ENCODE data around the gene TCF12. TPM values are rescaled to one million over a fixed set of nuclear protein-coding genes. Genes with fewer than 3 reads are reported as not detected.

Gene TCF12
- total RNA-seq, 1 experiment from 2014 or later: 76.7 TPM

DNA sequence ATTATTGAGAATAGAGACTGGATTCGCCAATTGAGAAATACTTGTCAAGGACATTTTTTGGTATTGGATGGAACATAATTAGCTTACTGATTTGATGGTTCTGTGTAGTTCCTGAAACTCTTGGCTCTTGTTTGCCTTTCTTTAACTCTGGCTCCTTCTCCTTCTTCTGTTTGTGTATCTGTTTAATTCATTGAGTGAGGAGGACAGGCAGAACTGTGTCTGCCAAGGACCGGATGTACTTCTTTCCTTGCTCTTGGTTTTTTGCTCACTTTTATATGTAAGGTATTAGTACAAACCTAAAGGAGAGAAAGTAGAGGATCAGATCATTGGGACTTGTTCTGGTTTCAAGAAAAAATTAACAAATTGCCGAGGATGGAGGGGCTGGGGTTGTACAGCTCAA, 48.9 kb downstream of the TCF12 start:
- H3K27me3 Mint-ChIP-seq (ENCODE audit: low read depth): no peaks in the 10 kb centered on the region
- no peak overlapping the region for H2BK120ac ChIP-seq (ENCODE audit: low read depth, low read length, poor library complexity, severe bottlenecking)
- H3K9me3 Mint-ChIP-seq: no peaks in the 10 kb centered on the region
- H3K79me1 ChIP-seq (ENCODE audit: insufficient read depth, low read depth, low read length, poor library complexity, severe bottlenecking): peaks cover 6% of the 10 kb centered on the region
- peaks cover 38 to 43% of the 10 kb centered on the region in 2 experiments for H3K4me1 Mint-ChIP-seq
- H2BK5ac ChIP-seq (ENCODE audit: insufficient read length, low read length): no peak overlapping the region
- no peaks in the 10 kb centered on the region for H4K20me1 ChIP-seq (ENCODE audit: control insufficient read depth, insufficient read depth, insufficient read length)
- no peak overlapping the region for H3K14ac ChIP-seq (ENCODE audit: insufficient read depth, low read length)
- no peak overlapping the region for H2BK20ac ChIP-seq (ENCODE audit: low read depth, low read length, poor library complexity, severe bottlenecking)
- no peaks in the 10 kb centered on the region for H3K23me2 ChIP-seq (ENCODE audit: insufficient read length, low read depth, low read length, poor library complexity, severe bottlenecking)
- H2BK12ac ChIP-seq (ENCODE audit: insufficient read length, low read depth, low read length): no peak overlapping the region
- H3K4ac ChIP-seq (ENCODE audit: low read depth, low read length): no peak overlapping the region
- no peaks in the 10 kb centered on the region for H3K36me3 Mint-ChIP-seq (ENCODE audit: insufficient read depth in 1 of 3, low read depth in 3 of 3)
- H3K9me3 ChIP-seq (ENCODE audit: control insufficient read depth, low read depth, low read length): no peaks in the 10 kb centered on the region
- H3K79me2 ChIP-seq (ENCODE audit: insufficient read depth, low read length): peaks cover 18% of the 10 kb centered on the region; the same call in 1 of the 2 replicates
- DNase-seq: no peak
- H4K5ac ChIP-seq (ENCODE audit: insufficient read length, low read depth, low read length): no peak overlapping the region
- no peak overlapping the region for H3K27ac ChIP-seq (ENCODE audit: insufficient read length, low read depth, low read length)
- H3K27me3 ChIP-seq (ENCODE audit: insufficient read depth, low read length): no peaks in the 10 kb centered on the region
- no peak overlapping the region for H2BK15ac ChIP-seq (ENCODE audit: low read depth, low read length)
- no peak overlapping the region for H4K8ac ChIP-seq (replicated peaks; ENCODE audit: insufficient read length, low read depth, low read length)
- no peak overlapping the region for H2AK5ac ChIP-seq (ENCODE audit: insufficient read length, low read length)
- no peak overlapping the region for H2AFZ ChIP-seq (ENCODE audit: low read length)
- WGBS (ENCODE audit: extremely low coverage, insufficient read length, low lambda C conversion rate): no CpG with 5 or more reads among the region's 3 CpGs
- H4K91ac ChIP-seq (ENCODE audit: insufficient read length, low read depth, low read length): no peak overlapping the region
- H3T11ph ChIP-seq (ENCODE audit: low read length): no peak overlapping the region
- H3K4me1 ChIP-seq (ENCODE audit: insufficient read depth, low read length): peaks cover 6% of the 10 kb centered on the region; the same call in 1 of the 2 replicates
- H3K4me2 ChIP-seq (ENCODE audit: insufficient read depth, insufficient read length, low read length): no peak overlapping the region
- no peak for TF ChIP-seq CTCF (conservative IDR thresholded peaks at IDR 0.05)
- no peak overlapping the region for H3K23ac ChIP-seq (ENCODE audit: insufficient read length, low read depth, low read length)
- H3K56ac ChIP-seq (ENCODE audit: insufficient read length, low read depth, low read length): no peak overlapping the region
- H3K27ac Mint-ChIP-seq: peak overlapping the region; percentile 10 to 64 (median 26); a peak in 2 of 7 replicates
- no peak overlapping the region for H3K9ac ChIP-seq (ENCODE audit: extremely low read depth, insufficient read length, low read length)
- H3K18ac ChIP-seq (ENCODE audit: insufficient read length, low read depth, low read length): no peak overlapping the region
- no peak overlapping the region for H3K4me3 Mint-ChIP-seq

All from H9 (cell line).